ENCODE measurements around the gene PITX1.

Gene PITX1

DNA sequence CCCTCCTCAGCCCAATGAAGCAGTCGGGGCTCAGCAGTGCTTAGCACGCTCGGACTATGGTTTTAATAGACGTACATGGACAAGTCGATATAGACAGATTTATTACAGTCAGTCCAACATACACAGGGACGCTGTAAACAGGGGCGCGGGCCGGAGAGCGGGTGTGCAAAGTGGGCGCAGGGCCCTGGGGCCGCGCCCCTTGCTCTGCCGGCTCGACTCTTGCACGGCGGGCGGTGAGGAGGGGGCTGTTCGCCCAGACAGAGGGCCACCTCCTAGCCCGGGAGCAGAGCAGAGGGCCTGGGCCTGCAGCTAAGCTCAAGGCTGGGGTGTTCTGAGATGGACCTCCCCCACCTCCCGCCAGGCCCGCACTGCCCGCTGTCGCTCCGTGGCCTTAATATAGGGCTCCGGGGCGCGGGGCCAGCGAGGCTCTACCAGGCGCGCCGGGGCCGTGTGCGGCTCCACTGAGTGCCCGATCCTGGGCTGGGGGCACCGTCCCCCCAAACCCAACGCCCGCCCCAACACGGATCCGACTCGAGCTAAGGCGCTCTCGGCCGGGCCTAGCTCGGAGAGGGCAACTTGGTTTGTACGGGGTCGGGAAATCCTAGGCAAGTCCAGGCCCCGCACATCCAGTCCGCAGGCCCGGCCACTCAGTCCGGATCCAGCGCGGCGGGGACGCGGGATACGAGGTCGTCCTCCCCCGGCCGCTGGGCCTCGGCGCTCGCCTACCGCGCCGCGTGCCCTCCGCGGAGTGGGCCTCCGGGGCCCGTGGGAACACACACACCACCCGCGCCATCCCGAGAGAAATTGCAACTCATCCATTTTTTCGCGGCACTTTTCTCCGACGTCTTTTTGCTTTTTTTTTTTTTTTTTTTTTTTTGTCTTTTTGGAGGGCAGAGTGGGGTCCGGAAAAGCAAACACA, 6.1 kb downstream of the PITX1 start:
- DNase-seq, result no peak

DNA sequence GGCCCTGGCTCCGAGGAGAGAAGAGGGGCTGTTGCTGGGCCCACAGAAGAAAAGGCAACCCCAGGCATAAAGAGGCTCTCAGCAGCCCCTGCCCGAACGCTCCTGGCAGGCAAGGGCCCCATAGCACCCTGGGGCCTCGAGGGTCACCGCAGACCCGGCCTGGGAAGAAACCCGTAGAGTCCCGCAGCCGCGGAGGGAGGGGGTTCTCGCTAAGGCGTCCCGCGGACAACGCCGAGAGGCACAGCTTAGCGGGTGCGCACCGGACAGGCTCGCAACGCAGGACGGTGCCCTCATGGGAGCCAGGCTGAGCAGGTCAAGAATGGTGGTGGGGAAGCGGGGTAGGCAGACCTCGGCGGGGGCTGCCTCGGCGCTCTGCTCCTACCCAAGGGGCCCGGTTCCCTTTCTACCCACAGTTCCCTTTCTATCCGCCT, 6.7 kb downstream of the PITX1 start:
- no peak for DNase-seq

DNA sequence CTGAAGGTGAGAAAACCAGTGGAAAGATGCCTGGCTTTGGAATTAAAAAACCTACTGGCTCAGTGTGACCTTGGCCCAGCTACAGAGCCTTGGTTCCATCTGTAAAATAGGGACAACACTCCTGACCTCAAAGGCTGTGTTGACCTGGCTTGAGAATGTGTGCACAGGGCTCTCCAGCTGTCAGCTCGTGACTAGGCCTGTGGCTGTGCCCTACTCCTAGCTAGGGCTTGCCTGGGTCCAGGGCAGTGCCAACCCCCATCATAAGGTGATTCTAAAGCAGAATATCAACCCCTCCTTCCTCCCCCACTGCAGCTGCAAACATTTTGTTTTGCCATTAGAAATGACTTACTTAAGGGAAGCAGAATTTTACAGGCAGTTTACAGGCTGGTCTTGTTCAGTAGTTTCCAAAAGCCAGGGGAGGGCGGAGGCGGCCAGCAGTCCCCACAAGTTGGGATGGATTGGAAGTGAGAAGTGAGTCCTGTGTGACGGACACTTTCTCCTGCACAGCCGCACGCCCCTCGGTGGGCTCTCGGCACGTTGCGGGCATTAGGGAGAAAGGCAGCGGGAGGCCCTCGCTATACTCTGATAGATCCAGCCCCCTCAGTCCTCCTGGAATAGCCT, 7.3 kb downstream of the PITX1 start:
- no peak for DNase-seq

DNA sequence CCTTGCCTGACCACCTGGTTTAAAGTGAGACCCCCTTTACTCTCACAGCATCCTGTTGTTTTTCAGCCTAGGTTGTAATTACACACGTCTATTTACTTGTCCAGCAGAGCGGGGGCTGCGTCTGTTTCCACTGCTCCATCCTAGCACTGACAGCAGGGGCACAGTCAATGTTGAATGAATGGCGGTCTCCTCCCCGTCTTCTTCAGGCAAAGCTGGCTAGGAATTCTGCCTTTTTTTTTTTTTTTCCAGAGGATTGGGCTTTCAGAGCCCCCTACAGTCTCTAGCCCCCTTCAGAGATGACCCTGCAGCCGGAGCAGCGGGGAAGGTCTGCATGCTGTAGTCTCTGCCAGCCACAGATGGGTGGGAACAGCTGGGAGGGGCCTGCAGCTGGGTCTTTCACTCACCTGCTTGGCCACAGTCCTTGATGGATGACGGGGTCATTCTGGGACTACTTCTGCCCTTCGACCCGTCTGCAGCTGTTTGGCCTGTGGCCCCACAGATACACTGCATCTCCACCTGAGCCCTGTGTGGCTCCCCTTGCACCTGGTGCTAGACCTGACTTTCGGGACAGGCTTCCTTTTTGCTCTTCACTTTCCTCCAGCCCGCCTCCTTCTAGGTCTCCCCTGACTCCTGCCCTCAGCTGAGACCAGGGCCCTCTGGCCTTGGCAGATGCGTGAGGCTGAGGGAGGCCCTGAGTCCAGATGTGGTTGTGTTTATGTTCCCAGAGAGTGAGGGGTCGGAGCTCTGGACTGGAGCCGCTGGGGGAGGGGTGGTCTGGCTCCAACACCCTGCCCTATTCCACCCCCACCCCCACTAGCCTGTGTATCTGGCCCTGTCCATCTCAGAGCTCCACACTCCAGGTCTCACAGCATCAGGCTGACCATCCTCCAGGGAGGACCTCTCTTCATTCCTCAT, 8.0 kb downstream of the PITX1 start:
- no peak for DNase-seq

DNA sequence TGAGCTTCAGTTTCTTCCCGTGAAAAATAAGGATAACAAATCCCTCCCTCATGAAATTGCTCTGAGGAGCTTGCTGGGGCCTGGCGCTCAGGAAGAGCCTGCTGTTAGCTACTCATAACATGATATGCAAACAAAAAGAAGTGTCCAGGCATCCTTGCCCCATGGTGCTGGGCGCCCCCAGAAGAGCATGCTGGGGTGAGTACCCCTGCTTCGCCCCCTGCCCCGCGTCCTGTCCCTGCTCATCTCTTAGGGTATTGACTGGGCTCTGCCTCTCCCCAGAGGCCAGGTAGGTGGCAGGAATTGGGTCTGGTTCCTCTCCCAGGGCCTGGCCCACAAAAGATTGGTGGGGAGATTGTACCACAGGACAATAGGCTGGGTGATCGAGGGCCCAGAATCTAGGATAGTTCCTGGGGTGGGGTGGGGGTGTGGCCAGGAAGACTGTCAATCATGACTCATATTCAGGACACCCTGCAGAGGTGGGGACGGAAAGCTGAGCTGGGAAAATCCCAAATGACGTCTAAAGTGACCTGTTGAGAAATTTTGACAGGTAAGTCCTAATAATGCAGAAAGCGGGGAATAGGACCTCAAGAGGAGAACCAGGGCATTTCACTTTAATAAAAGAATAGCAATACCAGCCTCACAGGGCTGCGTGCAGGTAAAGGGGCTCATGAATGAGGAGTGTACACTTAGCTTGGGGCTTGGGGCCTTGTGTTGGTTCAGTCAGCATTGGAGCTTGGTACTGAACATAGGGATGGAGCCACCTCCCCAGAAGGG, 8.9 kb downstream of the PITX1 start:
- no peak for DNase-seq

- no peak for DNase-seq
These were observed 13.7 kb downstream of the PITX1 start for GRCh38 chr5:135020111-135020895.

GRCh38 chr5:135019314-135019713, 14.7 kb downstream of the PITX1 start:
- DNase-seq, result no peak

GRCh38 chr5:135018457-135018856, 15.6 kb downstream of the PITX1 start:
- no peak for DNase-seq

- no peak for DNase-seq
These were observed 17.2 kb downstream of the PITX1 start for GRCh38 chr5:135016861-135017290.

DNA sequence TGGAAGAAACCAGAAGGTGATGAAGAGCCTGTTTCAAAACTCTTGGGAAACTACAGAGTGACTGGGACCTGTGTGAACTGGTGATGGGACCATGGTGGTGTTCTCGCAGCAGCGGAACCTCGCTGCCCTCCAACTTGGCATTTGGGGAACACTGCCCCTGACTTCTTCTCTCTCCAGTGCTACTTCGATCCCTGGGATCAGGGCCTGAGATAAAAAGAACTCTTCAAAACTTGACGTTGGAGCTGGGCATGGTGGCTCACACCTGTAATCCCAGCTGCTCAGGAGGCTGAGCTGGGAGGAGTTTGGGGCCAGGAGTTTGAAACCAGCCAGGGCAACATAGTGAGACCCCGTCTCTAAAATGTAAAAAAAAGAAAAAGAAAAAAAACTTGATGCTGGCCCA, 18.1 kb downstream of the PITX1 start:
- no peak for DNase-seq

DNA sequence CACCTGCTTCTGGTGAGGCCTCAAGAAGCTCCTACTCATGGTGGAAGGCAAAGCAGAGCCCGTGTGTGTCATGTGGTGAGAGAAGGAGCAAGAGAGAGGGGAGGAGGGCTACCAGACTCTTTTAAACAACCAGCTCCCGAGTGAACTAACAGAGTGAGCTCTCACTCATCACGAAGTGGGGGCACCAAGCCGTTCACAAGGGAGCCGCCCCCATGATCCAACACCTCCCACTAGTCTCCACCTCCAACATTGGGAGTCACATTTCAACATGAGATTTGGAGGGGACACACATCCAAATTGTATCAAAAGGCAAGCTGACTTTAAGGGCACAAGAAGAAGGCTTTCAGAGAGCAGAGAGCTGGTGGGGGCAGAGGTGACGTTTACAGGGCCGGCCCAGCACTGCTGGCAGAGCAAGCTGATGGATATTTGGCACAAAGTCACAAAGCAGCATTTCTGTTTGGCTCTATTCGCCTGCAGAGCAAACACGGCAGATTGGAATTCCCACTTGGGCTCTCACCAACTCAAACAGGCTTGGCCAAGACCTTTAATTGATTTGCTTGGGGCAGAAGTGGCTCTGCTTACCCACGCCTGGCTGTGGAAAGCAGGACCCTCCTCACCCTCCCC, 20.0 kb downstream of the PITX1 start:
- DNase-seq, result no peak

GRCh38 chr5:135013445-135013844, 20.6 kb downstream of the PITX1 start:
- no peak for DNase-seq

- no peak for DNase-seq
These were observed 21.1 kb downstream of the PITX1 start for GRCh38 chr5:135012951-135013391.

GRCh38 chr5:135012033-135012588, 21.9 kb downstream of the PITX1 start:
- no peak for DNase-seq

DNA sequence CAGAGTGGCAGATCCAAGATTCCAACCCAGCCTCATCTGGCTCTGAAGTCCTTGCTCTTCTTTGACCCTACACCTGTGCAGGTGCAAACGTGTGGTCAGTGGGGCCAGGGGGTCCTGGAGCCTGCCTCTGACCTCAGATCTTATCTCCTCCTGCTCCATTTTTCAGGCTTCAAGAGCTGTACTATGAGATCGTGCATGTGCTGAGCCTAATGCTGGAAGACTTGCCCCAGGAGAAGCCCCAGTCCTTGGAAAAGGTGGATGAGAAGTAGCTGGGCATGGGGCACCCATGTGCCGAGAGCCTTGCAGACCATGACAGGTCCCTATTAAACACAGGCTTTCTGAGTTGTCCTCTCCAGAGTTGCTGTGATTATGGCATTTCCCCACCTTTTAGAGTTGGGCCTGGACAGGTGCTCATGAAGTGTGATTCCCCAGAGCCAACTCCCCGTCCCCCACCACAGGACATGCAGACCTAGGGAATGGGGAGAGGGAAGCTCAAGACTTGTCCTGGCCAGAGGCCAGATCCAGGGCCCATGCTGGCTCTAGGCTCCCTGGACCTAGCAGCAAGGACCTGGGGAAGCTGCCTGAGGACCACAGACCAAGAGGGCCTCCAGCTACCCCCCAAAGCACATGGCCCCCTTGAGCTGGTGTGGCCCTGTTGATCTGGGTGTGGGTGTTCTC, 22.5 kb downstream of the PITX1 start:
- no peak for DNase-seq

DNA sequence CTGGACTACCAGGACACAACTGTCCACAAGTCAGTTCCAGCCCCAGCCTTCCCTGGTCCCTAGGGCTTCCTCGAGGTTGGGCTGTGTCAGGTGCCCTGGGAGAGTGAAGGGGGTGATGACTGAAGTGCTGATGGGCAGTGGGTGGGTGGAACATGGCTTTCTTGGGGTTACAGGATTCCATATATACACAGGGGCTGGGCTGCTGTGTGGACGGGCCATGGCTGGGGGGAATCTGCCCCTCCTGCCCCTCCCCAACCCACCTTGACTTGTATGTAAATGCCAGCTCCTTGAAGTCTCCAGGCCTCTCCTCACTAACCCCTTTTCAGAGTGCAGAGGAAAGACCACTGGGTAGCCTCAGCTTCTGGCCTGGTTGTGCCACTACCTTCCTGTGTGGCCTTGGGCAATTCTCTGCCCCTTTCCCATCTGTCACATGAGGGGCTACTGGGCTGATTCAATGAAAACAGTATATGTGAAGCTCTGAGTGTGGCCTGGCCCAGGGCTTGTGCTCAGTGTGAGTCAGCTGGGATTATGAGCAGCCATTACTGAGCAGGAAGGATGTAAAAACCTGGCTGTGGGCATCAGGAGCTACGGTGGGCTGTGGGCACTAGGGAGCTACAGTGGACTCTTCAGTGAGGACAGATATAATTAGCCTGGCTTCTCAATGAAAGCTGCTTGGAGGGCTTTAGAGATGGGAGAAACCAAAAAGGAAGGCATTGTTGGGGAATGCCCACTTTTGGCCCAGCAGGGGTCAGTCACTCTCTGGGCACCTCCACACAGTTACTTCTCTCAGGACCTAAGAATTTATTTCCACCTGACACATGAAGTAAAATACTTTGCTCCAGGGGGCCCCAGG, 23.3 kb downstream of the PITX1 start:
- DNase-seq, result no peak

GRCh38 chr5:135009736-135010501, 24.1 kb downstream of the PITX1 start:
- no peak for DNase-seq
